Esophagus muscularis mucosa (tissue), 4 donors: ENCODE data around the gene C3orf70. TPM values are rescaled to one million over a fixed set of nuclear protein-coding genes. Genes with fewer than 3 reads are reported as not detected.

Experiments
- DNase-seq: peaks from one replicate; pipeline ENCODE4 v3.0.0-alpha.2; 2017; ENCODE audit errors: extremely low spot score
- H3K27ac ChIP-seq, 4 donors: fragments of 200-600 bp; sonication (generic); replicated peaks in 1 of 4; 1 replicate in 3 of 4; 2 replicates in 1 of 4; pipeline ENCODE4 v1.5.1; 2016 to 2019; ENCODE audit warnings: mild to moderate bottlenecking in 1 of 4
- H3K27me3 ChIP-seq, 4 donors: fragments of 200-600 bp; sonication (generic); one replicate each; pipeline versions ENCODE4 v1.5.1 to v1.6.0; 2016 to 2019
- H3K36me3 ChIP-seq, 4 donors: fragments of 200-600 bp; sonication (generic); one replicate each; pipeline ENCODE4 v1.5.1; 2016 to 2019
- H3K4me1 ChIP-seq, 4 donors: fragments of 200-600 bp; sonication (generic); one replicate each; pipeline ENCODE4 v1.5.1; 2016 to 2019
- H3K4me3 ChIP-seq, 4 donors: fragments of 200-600 bp; sonication (generic); 1 replicate in 2 of 4; 2 replicates in 2 of 4; pipeline ENCODE4 v1.5.1; 2016 to 2019; ENCODE audit warnings: mild to moderate bottlenecking in 4 of 4, moderate library complexity in 1 of 4
- H3K9me3 ChIP-seq, 4 donors: fragments of 200-600 bp; sonication (generic); 1 replicate in 3 of 4; 2 replicates in 1 of 4; pipeline ENCODE4 v1.5.1; 2016 to 2019
- CTCF ChIP-seq, 3 experiments: fragments of 200-600 bp in 2 of 3; fragments of 450-650 bp in 1 of 3; sonication (generic) in 2 of 3; IDR thresholded peaks; one replicate each; pipeline ENCODE4 v1.5.1; 2017 to 2019; ENCODE audit warnings: antibody characterized with exemption in 3 of 3, mild to moderate bottlenecking in 2 of 3, moderate library complexity in 1 of 3
- EP300 ChIP-seq: sonication (generic); formaldehyde crosslinking; IDR thresholded peaks from one replicate; pipeline ENCODE4 v1.6.1; 2017; ENCODE audit warnings: antibody characterized with exemption
- POLR2A ChIP-seq: fragments of 450-650 bp; IDR thresholded peaks from one replicate; pipeline ENCODE4 v1.6.1; 2017; ENCODE audit warnings: antibody characterized with exemption, moderate library complexity, mild to moderate bottlenecking, low read depth
- POLR2AphosphoS5 ChIP-seq, 2 donors: sonication (generic); formaldehyde crosslinking; IDR thresholded peaks; one replicate each; pipeline ENCODE4 v1.6.1; 2017; ENCODE audit warnings: antibody characterized with exemption in 2 of 2
- WGBS: methylation state at CpG from one replicate; pipeline ENCODE4 v1.1.5; 2018; 5-methylcytosine and 5-hydroxymethylcytosine counted together
- intact Hi-C: fragments of 100-400 bp; cut with DNase I; formaldehyde crosslinking; loops from one replicate; pipeline ENCODE4 v1.15.1; 2023
- total RNA-seq, 4 donors: library from RNA; depleted of rRNA; stranded (reverse); fragments of >200 nt; gene quantifications; one replicate each; pipeline versions ENCODE4 v1.1.0 to v1.2.1, GENCODE V29; 2016

C3orf70 gene
- total RNA-seq, 4 donors from 2014 or later = 33.1 to 54.0 (median 38.9) TPM

GRCh38 chr3:185046603-185047002 lies 106.3 kb downstream of the C3orf70 start:
- peak overlapping the region in 2 of 4 donors; percentile 8 to 24 for H3K27ac ChIP-seq
- peaks cover 0 to 16% (median 13%) of the 10 kb centered on the region in 4 donors for H3K4me1 ChIP-seq
- intact Hi-C loops = no loop called here
- no peak overlapping the region for H3K4me3 ChIP-seq
- no peak for DNase-seq
- WGBS = 83% methylated on average over 4 of the region's 4 CpGs
- H3K36me3 ChIP-seq = peaks cover 6 to 36% (median 36%) of the 10 kb centered on the region in 4 donors
- no peaks in the 10 kb centered on the region for H3K9me3 ChIP-seq
- no peaks in the 10 kb centered on the region for H3K27me3 ChIP-seq
- no peak for TF ChIP-seq POLR2A
- no peak for TF ChIP-seq EP300
- no peak for TF ChIP-seq POLR2AphosphoS5 (IDR thresholded peaks at IDR 0.05)
- TF ChIP-seq CTCF (IDR thresholded peaks at IDR 0.05) = no peak

GRCh38 chr3:185046164-185046515 lies 106.7 kb downstream of the C3orf70 start:
- Histone ChIP-seq H3K4me1 (peaks cover 0 to 16% (median 13%) of the 10 kb centered on the region in 4 donors), H3K27me3 (no peaks in the 10 kb centered on the region), H3K27ac (peak overlapping the region in 3 of 4 donors; percentile 8 to 30 (median 24)), H3K4me3 (no peak overlapping the region), H3K9me3 (no peaks in the 10 kb centered on the region), H3K36me3 (peaks cover 6 to 31% (median 31%) of the 10 kb centered on the region in 4 donors)
- TF ChIP-seq POLR2A = no peak
- 72% methylated on average over 1 of the region's 1 CpG for WGBS
- no peak for DNase-seq
- intact Hi-C loops = no loop called here

- WGBS = 71% methylated on average over 7 of the region's 7 CpGs
- DNase-seq = no peak
- intact Hi-C loops = no loop called here
Observed at GRCh38 chr3:185042312-185043050, 110.4 kb downstream of the C3orf70 start.

GRCh38 chr3:185041540-185041939 lies 111.3 kb downstream of the C3orf70 start:
- TF ChIP-seq CTCF (IDR thresholded peaks at IDR 0.05) (no peak), POLR2AphosphoS5 (IDR thresholded peaks at IDR 0.05) (no peak), POLR2A (no peak), EP300 (no peak)
- intact Hi-C loops = no loop called here
- Histone ChIP-seq H3K27ac (no peak overlapping the region), H3K9me3 (no peaks in the 10 kb centered on the region), H3K27me3 (no peaks in the 10 kb centered on the region), H3K36me3 (no peaks in the 10 kb centered on the region), H3K4me1 (peaks cover 0 to 14% (median 11%) of the 10 kb centered on the region in 4 donors), H3K4me3 (no peak overlapping the region)
- 93% methylated on average over 3 of the region's 4 CpGs for WGBS
- DNase-seq = no peak

More at GRCh38 chr3:185042312-185043050, 110.4 kb downstream of the C3orf70 start:
- no peak overlapping the region for H3K27ac ChIP-seq
- peaks cover 0 to 16% (median 13%) of the 10 kb centered on the region in 4 donors for H3K4me1 ChIP-seq
- no peak overlapping the region for H3K4me3 ChIP-seq
- TF ChIP-seq POLR2AphosphoS5 (IDR thresholded peaks at IDR 0.05) = no peak
- no peaks in the 10 kb centered on the region for H3K36me3 ChIP-seq
- H3K9me3 ChIP-seq = no peaks in the 10 kb centered on the region
- H3K27me3 ChIP-seq = no peaks in the 10 kb centered on the region

GRCh38 chr3:185040425-185040824 lies 112.4 kb downstream of the C3orf70 start:
- H3K4me3 ChIP-seq = no peak overlapping the region
- H3K27me3 ChIP-seq = no peaks in the 10 kb centered on the region
- H3K4me1 ChIP-seq = peaks cover 0 to 7% (median 5%) of the 10 kb centered on the region in 4 donors
- H3K36me3 ChIP-seq = no peaks in the 10 kb centered on the region
- TF ChIP-seq POLR2AphosphoS5 (IDR thresholded peaks at IDR 0.05) (no peak), CTCF (IDR thresholded peaks at IDR 0.05) (no peak), EP300 (no peak), POLR2A (no peak)
- WGBS = 100% methylated on average over 1 of the region's 1 CpG
- DNase-seq = no peak
- H3K9me3 ChIP-seq = peaks cover 0 to 5% (median 0%) of the 10 kb centered on the region in 4 donors
- intact Hi-C loops = no loop called here
- no peak overlapping the region for H3K27ac ChIP-seq

DNA sequence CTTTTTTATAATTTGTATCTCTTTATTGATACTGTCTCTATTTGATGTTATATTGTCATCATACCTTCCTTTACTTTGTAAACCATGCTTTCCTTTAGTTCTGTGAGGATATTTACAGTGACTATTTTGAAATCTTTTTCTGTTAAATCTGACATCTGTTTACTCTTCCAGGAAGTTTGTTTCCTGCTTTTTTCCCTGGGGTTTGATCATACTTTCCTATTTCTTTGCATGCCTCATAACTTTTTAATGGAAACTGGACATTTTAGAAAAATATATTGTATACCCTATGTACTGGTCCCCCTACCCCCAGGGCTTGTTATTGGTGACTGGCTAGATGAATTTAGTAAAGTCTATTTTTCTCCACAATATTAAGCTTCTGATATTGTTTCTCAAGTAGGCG lies 115.1 kb downstream of the C3orf70 start:
- H3K4me1 ChIP-seq = no peaks in the 10 kb centered on the region
- peaks cover 0 to 5% (median 0%) of the 10 kb centered on the region in 4 donors for H3K9me3 ChIP-seq
- 85% methylated on average over 1 of the region's 1 CpG for WGBS
- DNase-seq = no peak
- H3K27me3 ChIP-seq = no peaks in the 10 kb centered on the region
- intact Hi-C loops = no loop called here
- H3K27ac ChIP-seq = no peak overlapping the region
- H3K4me3 ChIP-seq = no peak overlapping the region
- TF ChIP-seq EP300 (no peak), POLR2A (no peak), CTCF (IDR thresholded peaks at IDR 0.05) (no peak), POLR2AphosphoS5 (IDR thresholded peaks at IDR 0.05) (no peak)
- peaks cover 0 to 3% (median 0%) of the 10 kb centered on the region in 4 donors for H3K36me3 ChIP-seq
